A673 (cell line): Measurements from ENCODE around the gene CNIH1. TPM values are rescaled to one million over a fixed set of nuclear protein-coding genes. Genes with fewer than 3 reads are reported as not detected.

Experiments used
- BruUV-seq: library from RNA; stranded (reverse); fragments of 400-500 nt; replicated peaks from 2 replicates; lab custom pipeline; 2021; lab: Mats Ljungman, UMichigan
- CTCF ChIA-PET: fragments of 300-600 bp; sonication (Branson Sonifier 250); formaldehyde crosslinking; loops from one replicate; lab custom pipeline; 2022; ENCODE audit warnings: antibody characterized with exemption; lab: Charles Lee
- POLR2A ChIA-PET: fragments of 300-600 bp; sonication (Branson Sonifier 250); formaldehyde crosslinking; loops from one replicate; lab custom pipeline; 2022; ENCODE audit warnings: antibody characterized with exemption; ENCODE audit not compliant: low non-redundant PET; lab: Charles Lee
- DNase-seq: peaks from one replicate; pipeline ENCODE4 v3.0.0-alpha.2; 2015; ENCODE audit warnings: low spot score
- H3K27ac ChIP-seq: fragments of 200-600 bp; sonication (generic); 2 replicates; pipeline ENCODE4 v1.5.1; 2016; ENCODE audit warnings: mixed run types, low read depth, mild to moderate bottlenecking, mixed read lengths, antibody characterized with exemption, low read length; ENCODE audit not compliant: poor library complexity, severe bottlenecking
- H3K27me3 ChIP-seq: fragments of 200-600 bp; sonication (generic); replicated peaks from 2 replicates; pipeline ENCODE4 v1.6.1; 2017; ENCODE audit warnings: mixed run types, low read depth, mild to moderate bottlenecking, mixed read lengths, antibody characterized with exemption, low read length; ENCODE audit not compliant: insufficient read depth, poor library complexity
- H3K36me3 ChIP-seq: fragments of 200-600 bp; sonication (generic); 2 replicates; pipeline ENCODE4 v1.6.1; 2016; ENCODE audit warnings: mixed run types, mild to moderate bottlenecking, mixed read lengths, antibody characterized with exemption, low read length; ENCODE audit not compliant: insufficient read depth, poor library complexity, severe bottlenecking
- H3K4me1 ChIP-seq: fragments of 200-600 bp; sonication (generic); 2 replicates; pipeline ENCODE4 v1.6.1; 2017; ENCODE audit warnings: mixed run types, mild to moderate bottlenecking, mixed read lengths, antibody characterized with exemption, low read length; ENCODE audit not compliant: insufficient read depth, poor library complexity, severe bottlenecking
- H3K4me3 ChIP-seq: fragments of 200-600 bp; sonication (generic); 2 replicates; pipeline ENCODE4 v1.5.1; 2016; ENCODE audit warnings: low read depth, mixed run types, mild to moderate bottlenecking, mixed read lengths, low read length; ENCODE audit not compliant: poor library complexity, severe bottlenecking
- H3K9me3 ChIP-seq: fragments of 200-600 bp; sonication (generic); 2 replicates; pipeline ENCODE4 v1.6.1; 2016; ENCODE audit warnings: mixed run types, low read depth, mild to moderate bottlenecking, mixed read lengths, antibody characterized with exemption, low read length; ENCODE audit not compliant: poor library complexity, severe bottlenecking
- CTCF ChIP-seq: fragments of 300-800, 200-600 bp; sonication (generic); conservative IDR thresholded peaks from 2 replicates; pipeline ENCODE4 v1.5.1; 2017; ENCODE audit warnings: low read depth, mild to moderate bottlenecking, antibody characterized with exemption, low read length, moderate library complexity, mixed read lengths
- EZH2 ChIP-seq: fragments of 200-600 bp; sonication (generic); IDR thresholded peaks from 2 replicates; pipeline ENCODE4 v1.6.1; 2017; ENCODE audit warnings: borderline replicate concordance, low read depth, mild to moderate bottlenecking, mixed read lengths, antibody characterized with exemption, low read length; ENCODE audit not compliant: poor library complexity, severe bottlenecking
- intact Hi-C: fragments of 100-400 bp; cut with micrococcal nuclease; formaldehyde crosslinking; loops from one replicate; pipeline ENCODE4 v1.10.0; 2022; ENCODE audit not compliant: unreplicated experiment
- total RNA-seq: library from RNA; stranded (reverse); gene quantifications from 2 replicates; pipeline ENCODE4 v1.2.3, GENCODE V29; 2021

The CNIH1 gene
- total RNA-seq, 1 experiment from 2014 or later, result 170 TPM

DNA sequence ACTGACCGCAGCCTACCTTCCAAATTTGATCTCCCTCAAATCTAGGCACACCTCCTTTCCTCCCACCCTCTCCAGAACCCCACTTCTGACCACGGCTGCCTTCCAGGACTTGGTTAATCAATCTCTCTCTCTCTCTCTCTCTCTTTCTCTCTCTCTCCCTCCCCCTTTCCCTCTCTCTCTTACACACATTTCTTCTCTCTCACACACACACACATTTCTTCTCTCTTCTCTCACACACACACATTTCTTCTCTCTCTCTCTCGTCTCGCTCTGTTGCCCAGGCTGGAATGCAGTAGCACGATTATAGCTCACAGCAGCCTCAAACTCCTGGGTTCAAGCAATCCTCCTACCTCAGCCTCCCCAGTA is 48.1 kb upstream of the CNIH1 start:
- ChIA-PET POLR2A (no interaction called here), CTCF (no interaction called here)
- DNase-seq, result no peak
- BruUV-seq, result no TSS peak
- Histone ChIP-seq H3K4me1 (peaks cover 32% of the 10 kb centered on the region), H3K27me3 (no peaks in the 10 kb centered on the region), H3K36me3 (peaks cover 4% of the 10 kb centered on the region), H3K9me3 (no peaks in the 10 kb centered on the region), H3K27ac (peak overlapping the region; percentile 94), H3K4me3 (peak overlapping the region; percentile 97)
- TF ChIP-seq CTCF, result no peak
- intact Hi-C loops, result no loop called here

- intact Hi-C loops, result no loop called here
- Histone ChIP-seq H3K4me1 (peaks cover 36% of the 10 kb centered on the region), H3K27me3 (no peaks in the 10 kb centered on the region), H3K4me3 (peak within 1 kb of the TSS; percentile 97), H3K36me3 (peaks cover 5% of the 10 kb centered on the region), H3K27ac (peak within 1 kb of the TSS; percentile 94), H3K9me3 (no peaks in the 10 kb centered on the region)
- no TSS peak for BruUV-seq
- TF ChIP-seq EZH2 (no peak), CTCF (peak; percentile 62)
- ChIA-PET POLR2A (interaction anchor here (0.5 kb wide), 1 partner anchor 235 kb away, joined by 5 read pairs; no protein-coding TSS in a partner anchor), CTCF (no interaction called here)
- peak; percentile 94 for DNase-seq
Observed at GRCh38 chr14:54488646-54489317, 47.6 kb upstream of the CNIH1 start, which contains the start of gene GMFB. Gene GMFB, minus strand, starts transcription at chr14:54488980. Its CDS starts 53 bp downstream, at chr14:54488927.

DNA sequence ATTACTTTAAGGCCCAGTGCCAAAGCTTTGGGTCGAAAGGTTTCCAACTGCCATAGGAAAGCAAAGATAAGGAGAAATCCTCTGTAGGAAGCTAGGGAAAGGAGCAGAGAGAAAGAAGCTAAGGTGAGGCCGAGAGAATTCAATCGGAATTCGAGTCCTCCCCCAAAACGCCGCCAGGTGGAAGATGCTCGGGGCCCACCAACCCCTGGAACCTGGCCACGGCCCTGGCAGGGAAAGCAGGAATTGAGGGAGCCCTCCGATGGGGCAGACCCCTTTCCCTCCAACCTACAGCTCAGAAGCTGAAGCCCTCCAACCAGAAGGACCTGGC is 47.1 kb upstream of the CNIH1 start:
- intact Hi-C loops, result no loop called here
- no peak for DNase-seq
- TF ChIP-seq CTCF (no peak; the same call in 1 of the 2 replicates), EZH2 (no peak)
- H3K36me3 ChIP-seq, result peaks cover 7% of the 10 kb centered on the region
- no peaks in the 10 kb centered on the region for H3K27me3 ChIP-seq
- CTCF ChIA-PET, result no interaction called here
- H3K9me3 ChIP-seq, result no peaks in the 10 kb centered on the region
- no TSS peak for BruUV-seq
- H3K4me3 ChIP-seq, result peak overlapping the region; percentile 97
- peaks cover 41% of the 10 kb centered on the region for H3K4me1 ChIP-seq
- POLR2A ChIA-PET, result interaction anchor here (0.5 kb wide), 1 partner anchor 235 kb away, joined by 5 read pairs; no protein-coding TSS in a partner anchor
- H3K27ac ChIP-seq, result peak overlapping the region; percentile 94
